ENCODE data around the gene RAB11FIP4. TPM values are rescaled to one million over a fixed set of nuclear protein-coding genes. Genes with fewer than 3 reads are reported as not detected.

Gene RAB11FIP4
- total and polyA plus RNA-seq, 2 of the 13 experiments (the other 11 are each of a cell fraction or from before 2014, with no cell fraction given) = 28.0 to 89.3 TPM

- TF ChIP-seq, protein P1, sequence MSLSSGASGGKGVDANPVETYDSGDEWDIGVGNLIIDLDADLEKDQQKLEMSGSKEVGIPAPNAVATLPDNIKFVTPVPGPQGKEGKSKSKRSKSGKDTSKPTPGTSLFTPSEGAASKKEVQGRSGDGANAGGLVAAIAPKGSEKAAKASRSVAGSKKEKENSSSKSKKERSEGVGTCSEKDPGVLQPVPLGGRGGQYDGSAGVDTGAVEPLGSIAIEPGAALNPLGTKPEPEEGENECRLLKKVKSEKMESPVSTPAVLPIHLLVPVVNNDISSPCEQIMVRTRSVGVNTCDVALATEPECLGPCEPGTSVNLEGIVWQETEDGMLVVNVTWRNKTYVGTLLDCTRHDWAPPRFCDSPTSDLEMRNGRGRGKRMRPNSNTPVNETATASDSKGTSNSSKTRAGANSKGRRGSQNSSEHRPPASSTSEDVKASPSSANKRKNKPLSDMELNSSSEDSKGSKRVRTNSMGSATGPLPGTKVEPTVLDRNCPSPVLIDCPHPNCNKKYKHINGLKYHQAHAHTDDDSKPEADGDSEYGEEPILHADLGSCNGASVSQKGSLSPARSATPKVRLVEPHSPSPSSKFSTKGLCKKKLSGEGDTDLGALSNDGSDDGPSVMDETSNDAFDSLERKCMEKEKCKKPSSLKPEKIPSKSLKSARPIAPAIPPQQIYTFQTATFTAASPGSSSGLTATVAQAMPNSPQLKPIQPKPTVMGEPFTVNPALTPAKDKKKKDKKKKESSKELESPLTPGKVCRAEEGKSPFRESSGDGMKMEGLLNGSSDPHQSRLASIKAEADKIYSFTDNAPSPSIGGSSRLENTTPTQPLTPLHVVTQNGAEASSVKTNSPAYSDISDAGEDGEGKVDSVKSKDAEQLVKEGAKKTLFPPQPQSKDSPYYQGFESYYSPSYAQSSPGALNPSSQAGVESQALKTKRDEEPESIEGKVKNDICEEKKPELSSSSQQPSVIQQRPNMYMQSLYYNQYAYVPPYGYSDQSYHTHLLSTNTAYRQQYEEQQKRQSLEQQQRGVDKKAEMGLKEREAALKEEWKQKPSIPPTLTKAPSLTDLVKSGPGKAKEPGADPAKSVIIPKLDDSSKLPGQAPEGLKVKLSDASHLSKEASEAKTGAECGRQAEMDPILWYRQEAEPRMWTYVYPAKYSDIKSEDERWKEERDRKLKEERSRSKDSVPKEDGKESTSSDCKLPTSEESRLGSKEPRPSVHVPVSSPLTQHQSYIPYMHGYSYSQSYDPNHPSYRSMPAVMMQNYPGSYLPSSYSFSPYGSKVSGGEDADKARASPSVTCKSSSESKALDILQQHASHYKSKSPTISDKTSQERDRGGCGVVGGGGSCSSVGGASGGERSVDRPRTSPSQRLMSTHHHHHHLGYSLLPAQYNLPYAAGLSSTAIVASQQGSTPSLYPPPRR (CRISPR knock-in tag; IDR thresholded peaks at IDR 0.05; ENCODE audit: borderline replicate concordance) = peak; percentile 80
- TF ChIP-seq ZNF333 (CRISPR knock-in tag; IDR thresholded peaks at IDR 0.05; ENCODE audit: borderline replicate concordance) = no peak
- no peak for TF ChIP-seq ZNF660 (CRISPR knock-in tag; IDR thresholded peaks at IDR 0.05; ENCODE audit: borderline replicate concordance, low read depth)
- TF ChIP-seq LCORL (IDR thresholded peaks at IDR 0.05) = no peak
- TF ChIP-seq LCORL (CRISPR knock-in tag; IDR thresholded peaks at IDR 0.05) = peak; percentile 81; the same call in 1 of the 2 replicates
- TF ChIP-seq FOXA1 (IDR thresholded peaks at IDR 0.05) = no peak
- peak; percentile 92 for TF ChIP-seq FOXA1 (CRISPR knock-in tag; IDR thresholded peaks at IDR 0.05)
- peak; percentile 67 for TF ChIP-seq BHLHE40 (IDR thresholded peaks at IDR 0.05; ENCODE audit: low read length)
- TF ChIP-seq, protein P2, sequence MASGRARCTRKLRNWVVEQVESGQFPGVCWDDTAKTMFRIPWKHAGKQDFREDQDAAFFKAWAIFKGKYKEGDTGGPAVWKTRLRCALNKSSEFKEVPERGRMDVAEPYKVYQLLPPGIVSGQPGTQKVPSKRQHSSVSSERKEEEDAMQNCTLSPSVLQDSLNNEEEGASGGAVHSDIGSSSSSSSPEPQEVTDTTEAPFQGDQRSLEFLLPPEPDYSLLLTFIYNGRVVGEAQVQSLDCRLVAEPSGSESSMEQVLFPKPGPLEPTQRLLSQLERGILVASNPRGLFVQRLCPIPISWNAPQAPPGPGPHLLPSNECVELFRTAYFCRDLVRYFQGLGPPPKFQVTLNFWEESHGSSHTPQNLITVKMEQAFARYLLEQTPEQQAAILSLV (CRISPR knock-in tag; IDR thresholded peaks at IDR 0.05; ENCODE audit: borderline replicate concordance) = peak; percentile 71; the same call in 1 of the 2 replicates
- TF ChIP-seq FOSL2 (CRISPR knock-in tag; IDR thresholded peaks at IDR 0.05) = peak; percentile 65
- TF ChIP-seq CSRNP1 (CRISPR knock-in tag; IDR thresholded peaks at IDR 0.05) = peak; percentile 78
- TF ChIP-seq HNF4G (IDR thresholded peaks at IDR 0.05; ENCODE audit: borderline replicate concordance, low read depth, low read length) = peak; percentile 47; the same call in 1 of the 2 replicates
- TF ChIP-seq HNF4G (CRISPR knock-in tag; IDR thresholded peaks at IDR 0.05; ENCODE audit: borderline replicate concordance, low read depth) = no peak
- TF ChIP-seq ZNF788 (CRISPR knock-in tag; IDR thresholded peaks at IDR 0.05; ENCODE audit: borderline replicate concordance) = peak; percentile 62; the same call in 1 of the 2 replicates
- no peak; the same call in 1 of the 2 replicates for TF ChIP-seq ZNF891 (CRISPR knock-in tag; IDR thresholded peaks at IDR 0.05)
- no peak for TF ChIP-seq HNRNPH1 (optimal IDR thresholded peaks at IDR 0.05; ENCODE audit: low read depth, low read length)
- TF ChIP-seq NFYB (CRISPR knock-in tag; IDR thresholded peaks at IDR 0.05) = peak; percentile 47; the same call in 1 of the 2 replicates
- TF ChIP-seq CEBPG (CRISPR knock-in tag; IDR thresholded peaks at IDR 0.05) = peak; percentile 4; the same call in 1 of the 2 replicates
- TF ChIP-seq ISX (CRISPR knock-in tag; conservative IDR thresholded peaks at IDR 0.05) = no peak
- TF ChIP-seq, protein P3, sequence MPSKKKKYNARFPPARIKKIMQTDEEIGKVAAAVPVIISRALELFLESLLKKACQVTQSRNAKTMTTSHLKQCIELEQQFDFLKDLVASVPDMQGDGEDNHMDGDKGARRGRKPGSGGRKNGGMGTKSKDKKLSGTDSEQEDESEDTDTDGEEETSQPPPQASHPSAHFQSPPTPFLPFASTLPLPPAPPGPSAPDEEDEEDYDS (CRISPR knock-in tag; IDR thresholded peaks at IDR 0.05) = peak; percentile 55; the same call in 1 of the 2 replicates
These were observed 106.7 kb downstream of the RAB11FIP4 start (continued) for GRCh38 chr17:31497994-31498826.

All from HepG2 (cell line).